ENCODE results near the gene ACOX1.

GRCh38 chr17:75959839-75960511 lies 19.0 kb downstream of the ACOX1 start:
- TF ChIP-seq CTCF (IDR thresholded peaks at IDR 0.05) (no peak), EZH2 (IDR thresholded peaks at IDR 0.05) (no peak)
